ENCODE measurements around the gene CD300E. TPM values are rescaled to one million over a fixed set of nuclear protein-coding genes. Genes with fewer than 3 reads are reported as not detected.

The CD300E gene
- total and polyA plus RNA-seq, 2 donors (not counting 1 experiment from before 2014, with no cell fraction given) = 0.10 to 0.92 TPM

DNA sequence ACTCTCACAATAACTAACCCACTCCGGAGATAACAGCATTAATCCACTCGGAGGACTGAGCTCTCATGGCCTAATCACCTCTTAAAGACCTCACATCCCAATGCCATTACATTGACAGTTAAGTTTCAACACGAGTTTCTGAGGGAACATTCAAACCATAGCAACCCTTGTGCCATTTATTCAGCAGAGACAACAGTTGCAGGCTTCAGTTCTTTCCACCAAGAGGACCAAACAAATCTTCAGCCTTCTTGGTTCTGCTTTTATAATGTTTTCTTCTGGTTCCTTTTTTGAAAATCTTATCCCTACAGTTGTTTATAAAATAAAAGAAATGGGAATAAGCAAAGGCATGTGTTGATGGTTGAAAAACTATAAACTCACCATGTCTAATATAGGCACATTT is 2.1 kb upstream of the CD300E start:
- DNase-seq (no peak), ATAC-seq (ENCODE audit: low read depth) (no peak)
- Mint-ChIP-seq H3K9me3 (ENCODE audit: insufficient read depth) (no peaks in the 10 kb centered on the region), H3K4me3 (no peak overlapping the region), H3K27me3 (peaks cover 42% of the 10 kb centered on the region), H3K27ac (no peak overlapping the region), H3K4me1 (peaks cover 11% of the 10 kb centered on the region)
- Histone ChIP-seq H3K4me1 (ENCODE audit: control insufficient read depth in 2 of 2, insufficient read depth in 2 of 2, low read length in 2 of 2) (peaks cover 0 to 6% of the 10 kb centered on the region in 2 donors), H3K4me3 (ENCODE audit: control extremely low read depth in 1 of 5, extremely low read depth in 1 of 5, insufficient read depth in 1 of 5, low read depth in 2 of 5, low read length in 4 of 5) (no peak overlapping the region), H3K79me2 (ENCODE audit: control insufficient read depth, insufficient read depth, low read length) (no peaks in the 10 kb centered on the region), H3K9me3 (ENCODE audit: control extremely low read depth in 1 of 3, control insufficient read depth in 2 of 3, insufficient read depth in 1 of 3, low read length in 2 of 3) (peaks cover 0 to 6% (median 4%) of the 10 kb centered on the region in 3 donors), H3K27ac (ENCODE audit: low read length in 2 of 2) (no peak overlapping the region), H3K4me2 (replicated peaks; ENCODE audit: low read depth, low read length, poor library complexity, severe bottlenecking) (no peak overlapping the region), H3K36me3 (replicated peaks in 1 of 2; ENCODE audit: control extremely low read depth in 1 of 2, control insufficient read depth in 1 of 2, extremely low read depth in 1 of 2, insufficient read depth in 2 of 2, low read length in 1 of 2) (no peaks in the 10 kb centered on the region), H2AFZ (ENCODE audit: insufficient read depth, low read depth, low read length, poor library complexity, severe bottlenecking) (no peak overlapping the region), H3K9ac (ENCODE audit: low read length) (no peak overlapping the region), H3K27me3 (replicated peaks in 1 of 4; ENCODE audit: control extremely low read depth in 1 of 4, control insufficient read depth in 3 of 4, insufficient read depth in 4 of 4, low read length in 3 of 4) (peaks cover 0 to 12% (median 4%) of the 10 kb centered on the region in 4 experiments), H4K20me1 (ENCODE audit: control insufficient read depth, insufficient read depth, low read length, poor library complexity, severe bottlenecking) (no peaks in the 10 kb centered on the region)
- 100% methylated on average over 2 of the region's 3 CpGs for WGBS (ENCODE audit: insufficient coverage)
- CTCF ChIA-PET = interaction anchor here (2.5 kb wide), 1 partner anchor 31 kb away, joined by 7 read pairs; no protein-coding TSS in a partner anchor
- intact Hi-C loops (cut with micrococcal nuclease) = no loop called here
- POLR2A ChIA-PET = no interaction called here
- no peak for TF ChIP-seq EZH2 (IDR thresholded peaks at IDR 0.05; ENCODE audit: borderline replicate concordance, insufficient read depth, low read depth, low read length, poor library complexity, severe bottlenecking)
- TF ChIP-seq, protein P1, sequence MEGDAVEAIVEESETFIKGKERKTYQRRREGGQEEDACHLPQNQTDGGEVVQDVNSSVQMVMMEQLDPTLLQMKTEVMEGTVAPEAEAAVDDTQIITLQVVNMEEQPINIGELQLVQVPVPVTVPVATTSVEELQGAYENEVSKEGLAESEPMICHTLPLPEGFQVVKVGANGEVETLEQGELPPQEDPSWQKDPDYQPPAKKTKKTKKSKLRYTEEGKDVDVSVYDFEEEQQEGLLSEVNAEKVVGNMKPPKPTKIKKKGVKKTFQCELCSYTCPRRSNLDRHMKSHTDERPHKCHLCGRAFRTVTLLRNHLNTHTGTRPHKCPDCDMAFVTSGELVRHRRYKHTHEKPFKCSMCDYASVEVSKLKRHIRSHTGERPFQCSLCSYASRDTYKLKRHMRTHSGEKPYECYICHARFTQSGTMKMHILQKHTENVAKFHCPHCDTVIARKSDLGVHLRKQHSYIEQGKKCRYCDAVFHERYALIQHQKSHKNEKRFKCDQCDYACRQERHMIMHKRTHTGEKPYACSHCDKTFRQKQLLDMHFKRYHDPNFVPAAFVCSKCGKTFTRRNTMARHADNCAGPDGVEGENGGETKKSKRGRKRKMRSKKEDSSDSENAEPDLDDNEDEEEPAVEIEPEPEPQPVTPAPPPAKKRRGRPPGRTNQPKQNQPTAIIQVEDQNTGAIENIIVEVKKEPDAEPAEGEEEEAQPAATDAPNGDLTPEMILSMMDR (IDR thresholded peaks at IDR 0.05) = no peak

DNA sequence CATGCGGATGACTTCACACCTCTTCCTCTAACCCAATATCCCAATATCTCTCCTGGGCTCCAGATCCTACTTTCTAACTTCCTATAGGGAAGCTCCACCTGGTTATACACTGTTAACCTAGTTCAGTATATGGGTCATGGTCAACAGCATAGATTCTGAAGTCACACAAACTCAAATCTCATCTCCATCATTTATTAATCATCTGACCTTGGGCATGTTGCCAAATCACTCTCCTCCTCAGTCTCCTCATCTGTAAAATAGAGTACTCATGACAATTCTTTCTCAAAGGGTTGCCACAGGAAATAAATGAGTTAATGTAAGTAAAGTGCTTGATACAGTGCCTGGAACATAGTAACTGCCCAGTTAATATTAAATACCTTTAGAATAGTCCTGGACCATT is 593 bp upstream of the CD300E start:
- Histone ChIP-seq H3K4me2 (replicated peaks; ENCODE audit: low read depth, low read length, poor library complexity, severe bottlenecking) (no peak overlapping the region), H3K27ac (ENCODE audit: low read length in 2 of 2) (no peak overlapping the region), H2AFZ (ENCODE audit: insufficient read depth, low read depth, low read length, poor library complexity, severe bottlenecking) (no peak overlapping the region), H3K9ac (ENCODE audit: low read length) (no peak overlapping the region), H3K36me3 (replicated peaks in 1 of 2; ENCODE audit: control extremely low read depth in 1 of 2, control insufficient read depth in 1 of 2, extremely low read depth in 1 of 2, insufficient read depth in 2 of 2, low read length in 1 of 2) (no peaks in the 10 kb centered on the region), H3K4me1 (ENCODE audit: control insufficient read depth in 2 of 2, insufficient read depth in 2 of 2, low read length in 2 of 2) (peaks cover 0 to 6% of the 10 kb centered on the region in 2 donors), H4K20me1 (ENCODE audit: control insufficient read depth, insufficient read depth, low read length, poor library complexity, severe bottlenecking) (no peaks in the 10 kb centered on the region), H3K9me3 (ENCODE audit: control extremely low read depth in 1 of 3, control insufficient read depth in 2 of 3, insufficient read depth in 1 of 3, low read length in 2 of 3) (no peaks in the 10 kb centered on the region), H3K4me3 (ENCODE audit: control extremely low read depth in 1 of 5, extremely low read depth in 1 of 5, insufficient read depth in 1 of 5, low read depth in 2 of 5, low read length in 4 of 5) (no peak overlapping the region), H3K79me2 (ENCODE audit: control insufficient read depth, insufficient read depth, low read length) (no peaks in the 10 kb centered on the region), H3K27me3 (replicated peaks in 1 of 4; ENCODE audit: control extremely low read depth in 1 of 4, control insufficient read depth in 3 of 4, insufficient read depth in 4 of 4, low read length in 3 of 4) (peaks cover 0 to 21% (median 7%) of the 10 kb centered on the region in 4 experiments)
- POLR2A ChIA-PET = no interaction called here
- H3K4me1 Mint-ChIP-seq = peaks cover 6% of the 10 kb centered on the region
- peaks cover 43% of the 10 kb centered on the region for H3K27me3 Mint-ChIP-seq
- ATAC-seq (ENCODE audit: low read depth) (no peak), DNase-seq (no peak)
- no peak overlapping the region for H3K4me3 Mint-ChIP-seq
- CTCF ChIA-PET = interaction anchor here (0.9 to 1.0 kb wide), 2 partner anchors 67 to 112 kb away, joined by 3 read pairs; partner anchors contain the start of gene RAB37
- H3K9me3 Mint-ChIP-seq (ENCODE audit: insufficient read depth) = no peaks in the 10 kb centered on the region
- intact Hi-C loops (cut with micrococcal nuclease) = no loop called here
- H3K27ac Mint-ChIP-seq = no peak overlapping the region
- TF ChIP-seq, protein P1 (IDR thresholded peaks at IDR 0.05) = no peak
- no peak for TF ChIP-seq EZH2 (IDR thresholded peaks at IDR 0.05; ENCODE audit: borderline replicate concordance, insufficient read depth, low read depth, low read length, poor library complexity, severe bottlenecking)
- WGBS (ENCODE audit: insufficient coverage) = 100% methylated on average over 1 of the region's 1 CpG

Measured in B cell (primary cell).